DOHH2 (cell line): Measurements from ENCODE around the gene DNASE1.
"Not testable (repeated sequence)": the region's sequence is repeated elsewhere in the genome, so short reads cannot be mapped to it uniquely, and the experiment has no call there.

ENCODE experiments used
- EZH2phosphoT487 ChIP-seq: fragments of 200-600 bp; sonication (generic); IDR thresholded peaks from 2 replicates; pipeline ENCODE4 v1.6.1; 2017; ENCODE audit warnings: borderline replicate concordance, mild to moderate bottlenecking, antibody characterized with exemption, low read length, moderate library complexity, mixed read lengths
- TF ChIP-seq, protein P1 (sequence below): fragments of 200-600 bp; sonication (generic); IDR thresholded peaks from one replicate; pipeline ENCODE4 v1.5.1; 2014; ENCODE audit warnings: antibody characterized with exemption, mild to moderate bottlenecking, low read depth, low read length; ENCODE audit not compliant: poor library complexity, severe bottlenecking

DNA sequence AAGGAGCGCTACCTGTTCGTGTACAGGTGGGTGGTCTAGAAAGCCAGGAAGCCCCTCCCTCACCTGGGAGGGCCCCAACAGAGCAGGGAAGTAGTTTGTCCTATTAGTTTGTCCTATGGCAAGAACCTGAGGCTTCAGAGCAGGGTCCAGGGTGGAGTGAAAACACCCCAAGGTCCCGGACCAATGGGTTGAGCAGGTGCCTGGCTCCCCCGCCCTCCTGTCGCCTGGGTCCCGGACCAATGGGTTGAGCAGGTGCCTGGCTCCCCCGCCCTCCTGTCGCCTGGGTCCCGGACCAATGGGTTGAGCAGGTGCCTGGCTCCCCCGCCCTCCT lies 1.6 kb downstream of the DNASE1 start:
- TF ChIP-seq, protein P1, sequence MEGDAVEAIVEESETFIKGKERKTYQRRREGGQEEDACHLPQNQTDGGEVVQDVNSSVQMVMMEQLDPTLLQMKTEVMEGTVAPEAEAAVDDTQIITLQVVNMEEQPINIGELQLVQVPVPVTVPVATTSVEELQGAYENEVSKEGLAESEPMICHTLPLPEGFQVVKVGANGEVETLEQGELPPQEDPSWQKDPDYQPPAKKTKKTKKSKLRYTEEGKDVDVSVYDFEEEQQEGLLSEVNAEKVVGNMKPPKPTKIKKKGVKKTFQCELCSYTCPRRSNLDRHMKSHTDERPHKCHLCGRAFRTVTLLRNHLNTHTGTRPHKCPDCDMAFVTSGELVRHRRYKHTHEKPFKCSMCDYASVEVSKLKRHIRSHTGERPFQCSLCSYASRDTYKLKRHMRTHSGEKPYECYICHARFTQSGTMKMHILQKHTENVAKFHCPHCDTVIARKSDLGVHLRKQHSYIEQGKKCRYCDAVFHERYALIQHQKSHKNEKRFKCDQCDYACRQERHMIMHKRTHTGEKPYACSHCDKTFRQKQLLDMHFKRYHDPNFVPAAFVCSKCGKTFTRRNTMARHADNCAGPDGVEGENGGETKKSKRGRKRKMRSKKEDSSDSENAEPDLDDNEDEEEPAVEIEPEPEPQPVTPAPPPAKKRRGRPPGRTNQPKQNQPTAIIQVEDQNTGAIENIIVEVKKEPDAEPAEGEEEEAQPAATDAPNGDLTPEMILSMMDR = not testable (repeated sequence)
- not testable (repeated sequence) for TF ChIP-seq EZH2phosphoT487
